Astrocyte of the spinal cord (primary cell): ENCODE results near the gene MPHOSPH8.

ENCODE experiments used
- DNase-seq: peaks from one replicate; pipeline ENCODE4 v3.0.0; 2011; ENCODE audit warnings: low read depth, low spot score
- H3K4me3 ChIP-seq: 2 replicates; pipeline ENCODE4 v1.5.1; 2011; ENCODE audit warnings: low read depth, mild to moderate bottlenecking, low read length, moderate library complexity
- in situ Hi-C: cut with HindIII; loops from 2 replicates; pipeline ENCODE4 v1.10.0; 2017; ENCODE audit warnings: low sequenced_read_pairs
- TF ChIP-seq, protein P1 (sequence below): IDR thresholded peaks from 2 replicates; pipeline ENCODE4 v1.5.1; 2012; ENCODE audit warnings: low read depth, mild to moderate bottlenecking, low read length, inconsistent platforms

Gene MPHOSPH8

DNA sequence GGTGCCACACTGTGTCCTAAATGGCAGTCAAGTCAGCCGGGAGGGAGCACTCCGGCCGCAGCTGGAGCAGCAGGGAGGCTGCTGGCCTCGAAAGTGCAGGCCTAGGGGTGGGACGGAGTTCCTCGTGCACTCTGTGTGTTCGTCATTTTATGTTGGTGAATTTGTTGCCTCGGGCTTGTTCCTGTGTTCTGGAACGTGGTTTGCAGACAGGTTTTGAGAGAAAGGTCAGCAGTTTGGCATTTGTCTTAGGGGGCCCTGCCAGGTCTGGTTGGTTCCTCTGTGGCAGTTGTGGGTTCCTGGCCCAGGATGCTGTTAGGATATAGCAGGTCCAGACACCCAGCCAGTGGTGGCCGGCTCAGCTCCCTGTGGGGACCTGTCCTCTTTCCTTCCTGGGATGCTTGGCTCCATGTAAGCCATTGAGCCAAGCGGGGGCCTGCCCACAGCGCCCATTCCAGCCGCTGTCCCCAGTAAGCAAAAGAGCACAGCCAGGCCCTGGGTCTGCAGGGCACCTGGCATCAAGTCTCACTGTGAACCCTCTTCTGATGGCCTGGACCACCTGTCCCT lies 30.0 kb downstream of the MPHOSPH8 start:
- TF ChIP-seq, protein P1, sequence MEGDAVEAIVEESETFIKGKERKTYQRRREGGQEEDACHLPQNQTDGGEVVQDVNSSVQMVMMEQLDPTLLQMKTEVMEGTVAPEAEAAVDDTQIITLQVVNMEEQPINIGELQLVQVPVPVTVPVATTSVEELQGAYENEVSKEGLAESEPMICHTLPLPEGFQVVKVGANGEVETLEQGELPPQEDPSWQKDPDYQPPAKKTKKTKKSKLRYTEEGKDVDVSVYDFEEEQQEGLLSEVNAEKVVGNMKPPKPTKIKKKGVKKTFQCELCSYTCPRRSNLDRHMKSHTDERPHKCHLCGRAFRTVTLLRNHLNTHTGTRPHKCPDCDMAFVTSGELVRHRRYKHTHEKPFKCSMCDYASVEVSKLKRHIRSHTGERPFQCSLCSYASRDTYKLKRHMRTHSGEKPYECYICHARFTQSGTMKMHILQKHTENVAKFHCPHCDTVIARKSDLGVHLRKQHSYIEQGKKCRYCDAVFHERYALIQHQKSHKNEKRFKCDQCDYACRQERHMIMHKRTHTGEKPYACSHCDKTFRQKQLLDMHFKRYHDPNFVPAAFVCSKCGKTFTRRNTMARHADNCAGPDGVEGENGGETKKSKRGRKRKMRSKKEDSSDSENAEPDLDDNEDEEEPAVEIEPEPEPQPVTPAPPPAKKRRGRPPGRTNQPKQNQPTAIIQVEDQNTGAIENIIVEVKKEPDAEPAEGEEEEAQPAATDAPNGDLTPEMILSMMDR, result no peak
- no peak overlapping the region for H3K4me3 ChIP-seq
- DNase-seq, result no peak
- in situ Hi-C loops, result no loop called here

DNA sequence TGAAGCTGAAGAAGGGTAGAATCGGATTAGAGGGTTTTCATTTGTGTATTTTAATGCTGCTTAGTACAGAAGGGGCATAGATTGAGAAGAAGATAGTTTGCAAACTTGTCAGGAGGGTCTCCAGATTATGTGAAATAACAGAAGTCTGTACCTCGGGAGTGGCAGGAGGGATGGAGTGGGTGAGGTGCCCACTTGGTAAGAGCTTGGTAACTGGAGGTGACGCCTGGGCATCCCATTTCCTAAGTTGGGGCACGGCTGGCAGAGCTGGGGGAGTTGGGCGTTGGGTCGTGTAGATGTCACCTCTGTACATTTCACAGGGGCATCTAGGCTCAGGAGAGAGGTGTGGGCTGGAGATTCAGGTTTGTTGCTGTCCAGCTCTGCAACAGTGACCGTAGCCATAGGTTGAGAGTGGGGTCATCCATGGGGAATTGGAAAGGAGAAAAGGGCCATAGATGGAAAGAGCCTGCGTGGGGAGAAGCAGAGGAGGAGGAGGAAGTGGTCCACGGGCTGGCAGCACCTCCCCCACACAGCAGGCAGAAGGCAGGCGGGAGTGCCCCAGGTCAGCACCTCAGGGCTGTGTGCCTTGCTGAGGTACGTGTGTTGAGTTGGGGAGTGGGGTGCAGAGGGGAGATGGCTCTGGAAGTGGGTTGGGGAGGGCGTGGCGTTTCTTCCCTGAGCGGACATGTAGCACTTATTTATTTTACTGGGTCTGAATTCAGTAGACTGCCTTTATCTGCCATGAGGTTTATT lies 31.2 kb downstream of the MPHOSPH8 start:
- no peak for DNase-seq
- TF ChIP-seq, protein P1, result no peak
- in situ Hi-C loops, result no loop called here
- no peak overlapping the region for H3K4me3 ChIP-seq

DNA sequence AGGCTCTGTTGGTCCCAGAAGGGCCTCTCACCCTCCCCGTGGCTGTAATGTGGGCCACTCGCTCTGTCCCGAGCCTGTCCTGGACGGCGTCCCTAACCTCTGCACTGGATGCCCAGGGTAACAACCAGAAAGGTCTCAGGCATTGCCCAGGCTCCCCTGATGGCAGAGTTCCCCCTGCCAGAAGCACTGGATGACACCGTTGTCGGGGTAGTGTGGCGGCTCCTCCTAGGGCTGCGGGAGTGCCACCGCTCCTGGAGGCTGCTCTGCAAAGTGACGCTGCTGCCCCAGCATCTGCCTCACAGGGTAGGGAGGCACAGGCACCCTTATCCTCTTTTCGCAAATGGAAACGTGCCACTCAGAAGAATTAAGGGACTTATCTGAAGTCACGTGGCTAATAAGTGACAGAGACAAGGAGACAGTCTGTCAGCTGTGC lies 32.0 kb downstream of the MPHOSPH8 start:
- DNase-seq, result no peak
- in situ Hi-C loops, result no loop called here
- no peak overlapping the region for H3K4me3 ChIP-seq
- TF ChIP-seq, protein P1, result no peak

DNA sequence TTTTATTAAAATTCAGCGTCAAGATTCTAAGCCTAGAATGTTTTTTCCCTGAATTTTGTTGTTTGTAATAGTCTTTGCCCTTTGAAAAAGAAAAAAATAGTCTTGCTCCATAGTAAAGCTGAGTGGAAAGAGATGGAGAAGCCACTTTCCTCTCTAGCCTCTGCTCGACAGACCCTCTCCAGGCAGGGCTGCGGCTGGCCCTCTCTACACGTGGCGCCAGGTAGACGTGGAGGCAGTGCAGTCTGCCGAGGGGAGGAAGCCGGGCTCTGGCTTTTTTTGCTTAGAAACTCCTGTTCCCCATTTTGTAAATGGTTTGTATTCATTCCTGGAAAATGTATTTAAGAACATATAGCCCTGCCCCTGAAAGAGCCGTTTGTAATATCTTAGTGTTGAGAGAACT lies 35.3 kb downstream of the MPHOSPH8 start:
- H3K4me3 ChIP-seq, result no peak overlapping the region
- no peak for DNase-seq
- TF ChIP-seq, protein P1, result no peak
- in situ Hi-C loops, result no loop called here

DNA sequence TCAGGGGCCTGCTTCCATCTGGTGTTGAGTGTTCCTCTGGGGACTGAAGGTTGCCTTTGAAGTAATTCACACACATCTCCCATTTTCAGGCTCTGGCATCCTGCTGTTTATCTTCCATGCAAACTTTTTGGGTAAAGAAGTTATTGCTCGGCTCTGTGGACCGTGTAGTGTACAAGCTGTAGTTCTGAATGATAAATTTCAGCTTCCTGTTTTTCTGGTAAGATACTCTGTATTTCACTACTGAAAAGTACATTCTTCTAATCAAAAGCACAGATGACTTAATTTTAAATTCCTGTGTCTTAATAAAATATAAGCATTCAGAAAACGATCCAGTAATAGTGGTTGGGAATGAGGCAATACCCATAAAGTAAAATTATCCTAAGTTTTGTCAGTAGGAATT lies 36.7 kb downstream of the MPHOSPH8 start:
- TF ChIP-seq, protein P1, result no peak
- no peak for DNase-seq
- no peak overlapping the region for H3K4me3 ChIP-seq
- in situ Hi-C loops, result no loop called here

DNA sequence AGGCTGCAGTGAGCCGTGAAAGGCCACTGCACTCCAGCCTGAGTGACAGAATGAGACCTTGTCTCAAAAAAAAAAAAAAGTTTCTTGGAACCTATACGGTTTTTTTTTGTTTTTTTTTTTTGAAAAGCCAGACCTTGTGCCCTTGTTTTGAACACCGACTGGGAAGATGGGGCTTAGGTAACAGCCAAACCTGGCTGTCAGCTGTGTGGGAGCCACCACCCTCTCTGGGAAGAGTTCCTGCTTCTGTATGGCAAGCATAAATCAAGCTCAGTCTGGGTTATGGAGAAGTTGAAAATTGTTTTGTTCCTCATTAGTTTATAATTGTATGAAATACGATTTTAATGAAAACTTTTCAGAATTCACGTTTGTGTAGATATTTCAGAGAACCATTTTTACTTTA lies 39.5 kb downstream of the MPHOSPH8 start:
- TF ChIP-seq, protein P1, result no peak
- in situ Hi-C loops, result no loop called here
- no peak for DNase-seq
- no peak overlapping the region for H3K4me3 ChIP-seq
